ENCODE results near the gene CREB1.

The CREB1 gene

DNA sequence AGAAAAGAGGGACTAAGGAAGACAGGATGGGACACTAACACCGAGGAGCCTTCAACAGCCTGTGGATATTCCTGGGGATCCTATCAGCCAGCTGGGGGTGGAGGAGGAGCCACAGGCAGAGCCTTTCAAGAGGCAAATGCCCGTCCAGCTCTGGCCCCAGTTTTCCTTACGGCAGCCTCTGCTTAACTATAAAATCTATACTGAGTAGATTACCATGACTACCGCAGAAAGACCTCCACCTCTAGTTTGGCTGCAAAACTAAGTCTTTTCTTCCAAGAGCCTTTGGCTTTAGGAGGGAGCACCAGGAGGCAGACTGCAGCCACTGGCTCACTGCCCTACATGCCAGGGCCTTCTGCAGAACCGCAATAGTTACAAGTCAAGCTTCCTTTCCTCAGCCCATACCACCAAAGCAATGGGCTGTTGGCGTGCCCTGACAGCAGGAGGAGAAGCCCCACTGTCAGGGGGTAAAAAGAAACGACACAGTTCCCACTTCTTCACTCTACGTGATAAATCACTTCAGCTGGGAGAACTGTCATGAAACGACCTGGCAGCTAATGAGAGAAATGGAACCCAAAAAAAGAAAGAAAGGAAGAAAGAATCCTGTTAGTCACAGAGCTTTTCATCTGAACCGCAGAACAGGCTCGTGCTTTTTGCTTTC lies 25.1 kb upstream of the CREB1 start:
- DNase-seq (ENCODE audit: low read depth): no peak

DNA sequence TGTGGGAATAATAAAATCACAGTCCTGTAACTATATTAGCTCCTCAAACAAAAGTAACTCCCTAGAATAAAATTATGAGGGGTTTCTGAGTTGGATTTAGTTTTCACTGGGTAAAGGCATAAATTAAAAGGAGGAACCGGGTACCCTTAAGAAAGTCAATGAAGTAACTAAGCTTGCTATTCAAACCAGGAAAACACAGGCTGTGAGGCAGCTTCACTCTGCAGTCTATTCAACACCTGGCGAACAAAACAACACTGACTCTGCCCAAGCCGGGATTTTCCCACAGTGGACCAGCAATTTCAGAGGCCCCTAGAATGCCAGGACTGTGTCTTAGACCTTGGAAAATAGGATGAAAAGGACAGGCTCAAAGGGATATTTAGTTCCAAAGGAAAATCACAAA lies 24.6 kb upstream of the CREB1 start:
- DNase-seq (ENCODE audit: low read depth): no peak

DNA sequence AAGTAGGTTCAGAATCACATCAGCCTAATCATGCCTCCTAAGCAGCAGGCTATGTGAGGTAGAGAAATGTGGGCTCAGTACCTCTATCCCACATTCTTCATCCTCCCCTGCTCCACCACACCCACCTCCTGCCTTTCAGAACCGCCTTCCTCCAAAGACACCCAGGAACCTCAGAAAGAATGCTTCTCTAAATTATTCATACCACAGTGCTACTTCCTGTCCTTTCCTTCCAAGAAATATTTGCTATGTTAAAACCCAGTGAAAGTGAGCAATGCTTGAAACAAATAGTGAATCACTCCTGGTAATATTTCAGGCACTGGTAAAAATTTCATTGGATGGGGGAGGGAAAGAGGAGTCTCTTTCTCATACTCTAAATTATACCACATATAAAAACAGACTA lies 24.0 kb upstream of the CREB1 start:
- DNase-seq (ENCODE audit: low read depth): peak; percentile 67

DNA sequence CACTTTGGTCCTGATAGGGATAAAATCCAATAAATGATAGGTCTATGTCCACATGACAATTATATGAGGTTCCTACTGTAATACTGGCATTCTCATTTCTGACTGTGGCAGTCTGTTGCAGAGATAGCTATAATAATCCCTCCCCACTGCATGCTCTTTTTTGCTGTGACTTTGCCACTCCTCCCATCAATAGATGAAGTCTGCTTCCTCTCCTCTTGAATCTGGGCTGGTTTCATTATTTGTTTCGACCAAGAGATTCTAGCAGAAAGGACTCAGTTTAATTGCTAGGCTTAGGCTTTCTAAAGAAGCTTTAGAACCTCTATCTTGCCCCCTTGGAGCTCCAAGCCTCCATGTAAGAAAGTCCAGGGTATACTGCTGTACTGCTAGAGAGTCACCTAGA lies 23.3 kb upstream of the CREB1 start:
- no peak for DNase-seq (ENCODE audit: low read depth)

DNA sequence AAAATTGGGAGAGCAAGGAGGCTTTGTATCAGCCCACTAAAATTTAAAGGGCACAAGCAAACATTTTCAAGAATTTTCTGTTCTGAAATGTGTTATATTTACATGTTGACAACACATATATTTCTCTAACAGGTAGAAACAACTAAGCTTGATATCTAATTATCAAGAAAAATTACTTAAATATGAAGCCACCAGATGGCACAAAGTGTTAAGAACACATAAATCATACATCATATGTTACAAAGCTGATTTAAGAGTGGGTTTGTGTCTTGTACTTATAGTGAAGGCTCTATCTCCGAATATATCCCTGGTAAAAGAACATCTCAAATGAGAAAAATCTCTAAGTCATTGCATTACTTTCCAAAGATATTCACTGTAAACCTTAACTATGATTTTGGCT lies 19.6 kb upstream of the CREB1 start:
- DNase-seq (ENCODE audit: low read depth): no peak

DNA sequence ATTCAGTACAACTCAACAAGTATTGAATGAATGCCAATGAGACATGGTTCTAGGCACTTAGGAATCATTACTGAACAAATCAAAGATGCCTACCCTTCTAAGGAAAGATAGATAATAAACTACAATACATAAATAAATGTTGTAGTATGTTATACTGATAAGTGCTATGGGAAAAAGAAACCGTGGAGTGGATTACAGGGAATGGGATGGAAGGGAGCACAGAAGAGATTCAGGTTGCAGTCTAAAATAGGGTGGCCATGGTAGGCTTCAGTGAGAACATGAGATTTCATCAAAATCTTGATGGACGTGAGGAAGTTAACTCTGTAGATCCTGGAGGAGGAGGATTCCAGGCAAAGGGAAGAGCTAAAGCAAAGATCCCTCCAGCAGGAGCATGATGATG lies 17.9 kb upstream of the CREB1 start:
- DNase-seq (ENCODE audit: low read depth): no peak

DNA sequence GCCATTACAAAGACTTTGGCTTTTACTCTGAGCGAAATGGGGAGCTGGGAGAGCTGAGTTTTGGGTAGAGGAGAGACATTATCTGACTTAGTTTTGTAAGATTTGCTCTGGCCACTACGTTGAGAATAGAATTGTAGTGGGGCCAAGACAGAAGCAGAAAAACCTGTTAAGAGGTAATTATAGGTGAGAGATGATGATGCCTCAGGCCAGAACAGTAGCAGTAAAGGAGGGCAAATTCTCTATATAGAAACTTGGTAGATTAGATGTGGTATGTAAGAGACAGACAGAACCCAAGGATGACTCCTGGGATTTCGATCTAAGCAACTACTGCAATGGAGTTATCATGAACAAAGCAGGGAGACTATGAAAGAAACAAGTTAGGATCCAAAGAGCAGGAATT lies 17.4 kb upstream of the CREB1 start:
- DNase-seq (ENCODE audit: low read depth): no peak

DNA sequence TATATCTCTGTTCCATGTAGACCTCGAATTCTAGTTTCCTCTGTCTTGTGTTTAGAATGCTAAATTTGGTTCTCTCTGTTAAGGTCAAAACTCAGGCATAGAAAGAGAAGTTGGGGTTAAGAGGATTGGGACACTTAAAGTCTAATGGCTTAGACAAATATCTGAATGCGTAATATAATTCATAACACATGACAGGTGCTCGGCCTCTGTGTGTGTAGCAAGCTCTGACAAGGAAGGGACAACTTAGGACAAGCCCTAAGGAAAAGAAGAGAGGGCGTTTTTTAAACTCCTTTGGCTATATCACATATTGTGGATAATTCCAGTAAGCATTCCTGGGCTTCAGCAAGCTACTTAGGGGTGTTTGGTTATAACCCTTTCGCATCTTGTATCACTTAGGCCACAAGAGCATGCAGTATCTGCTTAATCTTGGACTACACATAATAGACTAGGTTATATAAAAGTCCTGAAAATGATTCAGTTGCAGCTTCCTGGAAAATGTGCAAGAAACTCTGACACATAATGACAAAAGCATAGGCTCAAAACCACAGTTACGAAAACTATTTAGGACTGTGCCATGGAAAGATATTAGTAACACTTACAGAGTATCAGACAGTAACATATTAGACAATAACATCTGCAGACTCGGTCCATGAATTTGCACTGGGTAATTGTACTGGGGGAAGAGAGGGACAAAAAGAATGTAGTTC lies 16.1 kb upstream of the CREB1 start:
- DNase-seq (ENCODE audit: low read depth): peak; percentile 97

DNA sequence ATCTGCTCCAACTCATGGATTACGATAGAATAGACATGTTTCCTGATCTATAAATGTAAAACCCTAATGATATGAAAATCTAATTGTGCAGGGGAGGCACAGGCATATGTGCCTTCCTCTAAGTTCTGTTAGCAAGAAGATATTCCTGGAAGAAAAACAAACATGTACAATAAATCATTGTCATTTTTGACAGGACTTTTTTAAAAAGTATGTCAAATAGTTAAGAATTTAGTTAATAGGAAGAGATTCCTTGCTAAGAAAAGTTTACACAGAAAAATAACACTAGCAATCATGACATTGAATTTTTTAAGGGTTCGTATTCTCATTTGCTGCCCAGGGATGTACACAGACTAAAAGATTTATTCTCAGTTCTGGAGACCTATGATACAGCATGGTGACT lies 15.3 kb upstream of the CREB1 start:
- DNase-seq (ENCODE audit: low read depth): no peak

DNA sequence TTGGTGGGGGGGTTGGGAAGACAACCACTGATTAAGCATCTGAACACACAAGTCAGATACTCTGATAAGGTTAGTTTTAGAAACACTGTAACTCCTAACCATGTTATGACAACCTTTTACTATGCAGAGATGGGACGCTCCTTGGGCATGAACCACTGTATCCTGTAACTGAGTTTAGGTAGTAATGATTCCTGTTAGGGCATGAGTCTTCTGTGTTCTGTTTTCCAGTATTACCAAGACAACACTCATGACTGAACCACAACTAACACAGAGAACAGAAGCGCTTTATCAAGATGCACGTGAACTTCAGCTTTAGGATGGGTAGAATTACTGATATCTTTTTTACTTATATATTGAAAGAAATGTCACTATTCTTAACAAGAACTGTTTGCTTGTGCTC lies 14.1 kb upstream of the CREB1 start:
- no peak for DNase-seq (ENCODE audit: low read depth)

DNA sequence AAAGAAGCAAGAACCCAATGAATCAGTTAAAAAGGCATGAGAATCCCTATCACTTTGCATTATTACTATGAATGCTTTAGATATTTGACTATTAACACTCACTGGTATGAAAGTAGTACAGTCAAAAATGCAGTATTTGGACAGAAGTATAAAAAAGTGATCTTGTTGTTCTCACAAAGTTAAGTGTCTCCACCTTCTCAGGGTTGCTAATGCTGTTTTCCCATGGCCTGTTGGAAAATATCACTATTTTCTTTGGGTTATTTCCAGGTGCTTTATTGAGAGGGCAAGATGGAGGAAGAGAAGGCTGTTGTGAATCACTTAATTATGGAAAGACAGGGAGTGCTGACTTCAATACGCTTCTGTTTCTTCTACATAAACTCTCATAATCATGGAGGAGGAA lies 13.6 kb upstream of the CREB1 start:
- DNase-seq (ENCODE audit: low read depth): no peak

DNA sequence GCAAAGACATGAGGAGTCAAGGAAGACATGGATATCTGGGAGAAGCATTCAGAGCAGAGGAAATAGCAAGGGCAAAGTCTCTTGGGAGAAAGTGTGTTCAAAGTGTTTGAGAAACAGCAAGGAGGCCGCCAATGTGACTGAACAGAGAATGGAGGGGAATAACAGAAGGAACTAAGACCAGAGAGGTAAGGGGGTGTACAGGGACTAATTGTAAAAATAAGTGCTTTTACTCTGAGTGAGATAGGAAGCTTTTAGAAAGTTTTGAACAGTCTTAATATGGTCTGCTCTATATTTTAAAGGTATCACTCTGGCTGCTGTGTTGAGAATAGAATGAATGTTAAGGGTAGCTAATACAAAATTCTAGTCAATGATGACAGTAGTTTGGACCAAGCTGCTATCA lies 6.8 kb upstream of the CREB1 start:
- no peak for DNase-seq (ENCODE audit: low read depth)

DNA sequence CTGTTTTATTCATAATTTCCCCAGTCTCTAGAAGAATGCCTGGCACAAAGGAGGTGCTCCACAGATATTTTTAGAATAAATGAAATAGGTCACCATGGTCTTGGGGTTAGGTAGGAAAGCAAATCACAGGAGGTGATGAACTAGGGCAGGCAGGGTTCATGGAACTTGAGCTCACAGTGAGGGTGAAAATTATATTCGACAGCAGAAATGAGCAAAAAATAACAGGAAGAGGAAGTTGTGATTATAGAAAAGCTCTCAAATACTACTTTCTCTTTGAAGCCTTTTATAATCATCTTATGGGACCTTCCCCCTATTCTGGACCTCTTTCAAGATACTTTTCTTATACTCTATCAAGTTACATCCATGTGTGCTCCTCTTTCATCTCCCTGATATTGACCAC lies 4.5 kb upstream of the CREB1 start:
- DNase-seq (ENCODE audit: low read depth): no peak

DNA sequence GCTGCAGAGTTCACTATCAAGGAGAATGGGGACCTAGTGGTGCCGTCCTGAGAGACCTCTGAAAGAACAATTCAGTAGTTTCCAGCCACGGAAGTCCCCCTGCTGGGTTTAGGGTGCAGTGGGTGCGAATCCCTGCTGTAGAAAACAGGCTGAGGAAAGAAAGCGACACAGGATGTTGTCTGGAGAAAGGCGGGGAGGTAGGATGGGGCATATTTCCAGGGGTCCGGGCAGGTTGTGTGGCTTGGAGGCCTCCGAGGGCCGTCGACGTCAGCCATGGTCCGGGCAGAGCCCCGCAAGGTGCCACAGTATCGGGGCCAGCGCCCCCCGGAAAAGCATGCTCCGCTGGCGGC lies 807 bp upstream of the CREB1 start:
- DNase-seq (ENCODE audit: low read depth): no peak

DNA sequence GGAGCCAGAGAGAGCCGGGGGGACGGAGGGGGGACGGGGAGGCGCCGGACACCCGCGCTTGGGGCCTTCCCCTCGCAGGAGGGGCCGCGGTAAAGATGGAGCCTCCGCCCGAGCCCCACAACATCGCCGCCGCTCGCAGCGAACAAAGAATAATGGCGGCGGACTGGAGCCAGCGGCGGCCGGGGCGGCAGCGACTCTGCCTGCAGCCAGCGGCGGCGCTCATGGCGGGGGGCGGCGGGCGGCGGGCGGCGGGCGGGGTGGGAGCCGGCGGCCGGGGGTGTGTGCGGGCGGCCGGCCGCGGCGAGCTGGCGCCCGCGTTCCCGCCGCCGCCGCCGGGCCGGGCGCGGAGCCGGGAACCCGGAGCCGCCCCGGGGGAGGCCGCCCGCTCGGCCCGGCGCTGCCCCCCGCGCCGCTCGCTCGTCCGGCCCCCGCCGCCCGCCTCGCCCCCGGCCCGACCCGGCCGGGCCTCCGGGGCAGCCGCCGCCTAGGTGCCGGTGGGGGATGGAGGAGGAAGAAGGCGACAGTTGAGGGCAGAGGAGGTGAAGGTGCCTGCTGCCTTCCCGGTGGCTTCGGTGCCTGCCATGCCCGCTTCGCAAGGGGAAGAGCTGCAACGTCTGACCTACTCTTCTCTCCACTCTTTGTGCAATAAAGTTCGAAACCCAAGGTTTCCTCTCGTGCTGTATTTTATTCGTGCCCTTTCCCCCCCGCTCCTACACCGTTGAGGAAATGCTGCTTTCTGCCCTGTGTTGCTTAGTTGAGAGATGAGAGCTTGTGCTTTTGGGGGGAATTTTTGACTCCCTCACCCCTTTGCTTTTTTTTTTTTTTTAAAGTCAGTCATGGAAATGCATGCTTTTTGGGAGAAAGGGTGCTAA lies 634 bp downstream of the CREB1 start:
- no peak for DNase-seq (ENCODE audit: low read depth)

DNA sequence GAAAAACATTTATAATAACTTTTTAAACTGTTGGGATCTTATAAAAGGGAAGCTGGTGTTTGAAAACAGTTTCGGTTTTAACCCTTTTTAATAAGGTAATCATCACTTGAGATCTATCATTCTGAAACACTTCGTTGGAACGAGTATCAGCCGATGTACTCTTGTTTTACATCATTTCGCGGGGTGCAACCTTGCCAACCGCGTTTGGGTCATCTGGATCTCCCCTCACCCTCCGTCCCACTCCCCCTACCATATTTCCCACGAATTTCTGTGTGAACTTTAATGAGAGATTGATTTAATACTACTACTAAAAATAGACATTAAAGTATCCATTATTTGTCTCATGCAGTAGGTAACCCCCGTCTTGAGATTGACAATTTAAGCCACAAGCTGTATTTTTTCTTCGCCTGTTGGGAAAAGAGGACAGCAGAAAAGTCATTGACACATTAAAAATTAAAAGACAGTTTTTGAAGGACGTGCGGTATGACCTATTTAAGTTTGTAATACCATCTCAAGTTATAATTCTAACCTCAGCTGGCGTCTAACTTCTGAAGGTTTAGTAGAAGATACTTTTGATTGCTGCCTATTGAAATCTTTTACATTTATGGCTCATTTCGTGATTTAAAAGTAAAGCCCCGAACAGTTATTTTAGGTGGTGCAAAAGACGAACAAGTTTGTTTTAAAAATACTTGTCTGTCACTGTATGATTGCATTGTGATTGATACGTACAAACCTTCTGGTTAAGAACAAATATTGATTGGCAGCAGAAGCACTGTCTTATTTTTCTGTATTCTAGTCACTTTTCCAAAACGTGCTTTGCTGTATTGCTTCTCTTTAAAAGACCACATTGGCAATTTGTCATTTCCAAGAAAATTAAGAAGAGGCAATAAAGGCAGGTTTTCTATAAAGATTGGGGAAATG lies 1.5 kb downstream of the CREB1 start:
- no peak for DNase-seq (ENCODE audit: low read depth)

DNA sequence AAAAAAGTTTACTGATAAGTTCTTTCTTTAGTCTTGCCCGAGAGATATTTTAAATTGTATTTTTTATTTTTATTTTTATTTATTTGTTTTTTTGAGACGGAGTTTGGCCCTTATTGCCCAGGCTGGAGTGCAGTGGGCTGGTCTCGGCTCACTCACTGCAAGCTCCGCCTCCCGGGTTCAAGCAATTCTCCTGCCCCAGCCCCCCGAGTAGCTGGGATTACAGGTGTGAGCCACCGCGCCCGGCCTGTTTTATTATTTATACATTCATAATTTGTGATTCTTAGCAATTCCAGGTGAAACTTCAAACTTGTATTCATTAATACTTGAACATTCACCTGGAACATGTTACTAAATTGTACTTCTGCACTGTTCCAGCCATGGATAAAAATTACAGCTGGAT lies 2.9 kb downstream of the CREB1 start:
- no peak for DNase-seq (ENCODE audit: low read depth)

DNA sequence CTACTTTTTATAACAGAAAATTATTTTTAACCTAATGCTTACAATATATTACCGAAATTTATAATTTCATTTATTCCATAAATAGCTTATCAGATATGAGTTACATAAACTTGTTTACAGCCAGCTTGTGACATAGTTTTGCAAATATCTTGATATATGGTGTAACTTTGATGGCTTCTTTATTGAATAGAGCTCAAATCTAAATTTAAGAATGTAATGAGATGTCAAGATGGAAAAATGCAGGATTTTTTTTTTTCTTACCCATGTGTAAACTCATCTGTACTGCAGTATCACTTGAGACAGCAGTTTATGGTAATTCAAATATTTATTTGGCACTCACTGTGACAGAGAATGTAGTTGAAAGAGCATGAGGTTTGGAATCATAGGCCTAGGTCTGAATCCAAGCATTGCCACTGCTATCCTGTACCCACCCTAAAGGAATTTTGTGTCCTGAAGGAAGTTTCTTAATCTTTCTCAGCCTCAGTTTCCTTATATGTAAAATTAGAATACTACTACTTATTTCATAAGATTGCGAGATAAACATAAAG lies 3.8 kb downstream of the CREB1 start:
- DNase-seq (ENCODE audit: low read depth): no peak

DNA sequence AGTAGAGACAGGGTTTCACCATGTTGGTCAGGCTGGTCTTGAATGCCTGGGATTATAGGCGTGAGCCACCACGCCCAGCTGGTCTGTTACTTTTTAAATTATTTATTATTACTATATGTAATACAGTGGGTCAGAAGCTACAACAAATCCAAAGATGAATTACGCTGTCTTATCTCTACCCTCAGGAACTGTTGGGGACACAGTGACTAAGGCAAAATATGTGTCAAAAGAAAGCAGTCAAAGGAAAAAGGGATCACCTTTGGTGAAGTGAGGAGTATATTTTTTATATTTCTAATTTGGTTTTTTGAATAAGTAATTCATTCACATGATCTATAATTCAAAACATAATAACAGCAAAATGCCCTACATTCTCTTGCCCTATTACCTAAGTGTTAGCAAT lies 4.7 kb downstream of the CREB1 start:
- DNase-seq (ENCODE audit: low read depth): no peak

DNA sequence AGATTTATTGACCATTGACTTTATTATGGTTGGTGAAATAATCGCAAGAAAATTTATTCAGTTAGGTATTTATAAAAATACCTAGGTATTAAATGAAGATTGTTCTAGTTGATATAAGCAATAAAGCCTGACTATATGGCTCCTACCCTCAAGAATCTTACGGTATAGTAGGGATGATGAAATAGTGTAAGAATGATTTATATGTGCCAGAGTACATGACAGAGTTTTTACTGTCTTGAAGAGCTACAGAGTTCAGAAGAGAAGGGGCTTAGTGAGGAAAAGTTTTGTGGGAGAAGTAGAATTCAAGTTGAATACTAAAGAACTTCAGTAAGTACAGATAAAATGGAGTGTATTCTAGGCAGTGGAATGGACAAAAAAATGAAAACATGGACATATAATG lies 9.7 kb downstream of the CREB1 start:
- DNase-seq (ENCODE audit: low read depth): no peak

DNA sequence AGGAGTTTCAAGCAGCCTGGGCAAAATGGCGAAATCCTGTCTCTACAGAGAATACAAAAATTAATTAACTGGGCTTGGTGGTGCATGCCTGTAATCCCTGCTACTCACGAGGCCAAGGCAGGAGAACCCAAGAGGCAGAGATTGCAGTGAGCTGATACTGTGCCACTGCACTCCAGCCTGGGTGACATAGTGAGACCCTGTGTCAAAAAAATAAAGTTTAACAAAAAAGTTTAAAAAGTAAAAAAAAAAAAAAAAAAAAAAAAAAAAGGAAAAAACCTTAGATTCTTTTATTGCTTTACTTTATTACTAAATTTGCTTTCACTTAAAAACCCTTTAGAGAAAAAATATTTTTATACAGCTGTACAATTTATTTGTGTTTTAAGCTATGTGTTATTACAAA lies 10.7 kb downstream of the CREB1 start:
- no peak for DNase-seq (ENCODE audit: low read depth)

DNA sequence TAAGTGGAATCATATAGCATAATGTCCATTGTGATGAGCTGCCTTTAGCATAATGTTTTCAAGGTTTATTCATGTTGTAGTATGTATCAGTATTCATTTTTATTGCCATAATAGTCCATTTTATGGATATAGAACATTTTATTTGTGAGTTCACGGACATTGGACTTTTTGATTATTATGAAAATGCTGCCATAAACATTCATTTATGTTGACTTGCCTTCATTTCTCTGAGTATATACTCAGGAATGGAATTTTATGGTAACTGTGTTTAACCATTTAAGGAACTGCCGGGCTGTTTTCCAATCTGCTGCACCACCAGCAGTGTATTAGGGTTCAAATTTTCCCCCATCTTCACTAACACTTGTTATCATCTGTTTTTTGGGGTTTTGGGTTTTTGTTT lies 12.2 kb downstream of the CREB1 start:
- DNase-seq (ENCODE audit: low read depth): no peak
